ENCODE data around the gene MGAT3.

Gene MGAT3

GRCh38 chr22:39453765-39454378 is 2.9 kb upstream of the MGAT3 start:
- DNase-seq = peak; percentile 75

GRCh38 chr22:39454385-39454871 is 2.4 kb upstream of the MGAT3 start:
- DNase-seq = peak; percentile 64

GRCh38 chr22:39457198-39457555 is 365 bp downstream of the MGAT3 start:
- no peak for DNase-seq

- DNase-seq = peak; percentile 41
Measured at GRCh38 chr22:39457556-39458443, 988 bp downstream of the MGAT3 start.

- no peak for DNase-seq
Measured at GRCh38 chr22:39458444-39459083, 1.8 kb downstream of the MGAT3 start.

GRCh38 chr22:39459681-39460080 is 2.9 kb downstream of the MGAT3 start:
- no peak for DNase-seq

GRCh38 chr22:39462443-39463221 is 5.8 kb downstream of the MGAT3 start:
- DNase-seq = peak; percentile 57

- no peak for DNase-seq
Measured at GRCh38 chr22:39463277-39463676, 6.5 kb downstream of the MGAT3 start.

GRCh38 chr22:39463931-39464390 is 7.1 kb downstream of the MGAT3 start:
- DNase-seq = no peak

GRCh38 chr22:39466228-39467006 is 9.6 kb downstream of the MGAT3 start:
- peak; percentile 17 for DNase-seq

- DNase-seq = no peak
Measured at GRCh38 chr22:39467390-39467895, 10.6 kb downstream of the MGAT3 start.

GRCh38 chr22:39468487-39469325 is 11.9 kb downstream of the MGAT3 start:
- DNase-seq = no peak

- DNase-seq = no peak
Measured at GRCh38 chr22:39469326-39469680, 12.5 kb downstream of the MGAT3 start.

- DNase-seq = no peak
Measured at GRCh38 chr22:39469681-39470450, 13.1 kb downstream of the MGAT3 start.

GRCh38 chr22:39470451-39471291 is 13.9 kb downstream of the MGAT3 start:
- peak; percentile 65 for DNase-seq

GRCh38 chr22:39471381-39472141 is 14.7 kb downstream of the MGAT3 start:
- DNase-seq = peak; percentile 71

GRCh38 chr22:39472570-39473556 is 16.1 kb downstream of the MGAT3 start:
- DNase-seq = peak; percentile 98
